Measurements from ENCODE around the gene PFDN1.

The PFDN1 gene

DNA sequence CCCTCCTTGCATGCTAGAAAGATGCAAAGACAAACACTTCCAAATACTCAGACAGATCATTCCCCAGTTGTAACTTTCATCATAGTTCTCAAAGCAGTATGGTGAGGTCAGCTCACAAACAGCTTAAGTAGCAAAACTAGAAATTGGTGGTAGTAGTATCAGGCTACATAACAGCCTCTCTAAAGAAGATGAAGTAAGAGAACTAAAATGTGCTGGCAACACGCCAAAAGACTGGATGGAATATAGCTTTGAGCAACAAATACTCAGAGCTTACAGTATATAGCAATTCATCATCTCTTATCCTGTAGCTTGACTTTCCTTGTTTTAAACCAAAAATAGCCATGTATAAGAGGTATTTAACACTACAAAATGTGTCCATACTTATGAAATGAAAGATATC is 7.5 kb downstream of the PFDN1 start:
- no peak for DNase-seq

DNA sequence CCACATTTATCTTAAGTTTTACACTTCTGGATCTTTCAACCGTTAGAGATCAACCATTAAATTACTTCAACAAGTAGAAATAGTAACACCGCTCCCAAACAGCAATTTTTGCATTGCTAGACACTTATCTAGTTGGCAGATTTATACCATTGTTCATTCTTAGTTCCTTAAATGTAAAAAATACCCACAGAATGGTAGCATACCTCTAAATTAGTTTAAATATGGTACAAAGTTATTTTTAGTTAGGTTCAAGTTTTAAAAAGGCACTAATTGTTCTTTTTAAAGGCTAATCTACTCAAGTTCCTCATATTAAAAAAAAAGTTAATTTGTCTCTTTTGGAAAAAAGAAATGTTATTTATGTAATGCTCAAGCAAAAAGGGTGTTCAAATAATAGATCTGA is 8.1 kb downstream of the PFDN1 start:
- no peak for DNase-seq

DNA sequence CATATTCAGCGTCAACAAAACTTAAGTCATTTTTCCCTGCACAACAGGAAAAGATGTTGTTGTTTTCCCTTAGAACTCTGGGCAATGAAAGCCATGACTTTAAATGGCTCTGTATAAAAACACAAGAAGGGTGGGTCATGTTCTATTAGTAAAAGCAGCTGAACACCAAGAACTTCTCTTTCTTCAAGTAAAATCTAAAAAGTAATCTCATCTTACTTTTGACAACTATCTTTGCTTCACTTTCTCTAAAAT is 9.1 kb downstream of the PFDN1 start:
- no peak for DNase-seq

DNA sequence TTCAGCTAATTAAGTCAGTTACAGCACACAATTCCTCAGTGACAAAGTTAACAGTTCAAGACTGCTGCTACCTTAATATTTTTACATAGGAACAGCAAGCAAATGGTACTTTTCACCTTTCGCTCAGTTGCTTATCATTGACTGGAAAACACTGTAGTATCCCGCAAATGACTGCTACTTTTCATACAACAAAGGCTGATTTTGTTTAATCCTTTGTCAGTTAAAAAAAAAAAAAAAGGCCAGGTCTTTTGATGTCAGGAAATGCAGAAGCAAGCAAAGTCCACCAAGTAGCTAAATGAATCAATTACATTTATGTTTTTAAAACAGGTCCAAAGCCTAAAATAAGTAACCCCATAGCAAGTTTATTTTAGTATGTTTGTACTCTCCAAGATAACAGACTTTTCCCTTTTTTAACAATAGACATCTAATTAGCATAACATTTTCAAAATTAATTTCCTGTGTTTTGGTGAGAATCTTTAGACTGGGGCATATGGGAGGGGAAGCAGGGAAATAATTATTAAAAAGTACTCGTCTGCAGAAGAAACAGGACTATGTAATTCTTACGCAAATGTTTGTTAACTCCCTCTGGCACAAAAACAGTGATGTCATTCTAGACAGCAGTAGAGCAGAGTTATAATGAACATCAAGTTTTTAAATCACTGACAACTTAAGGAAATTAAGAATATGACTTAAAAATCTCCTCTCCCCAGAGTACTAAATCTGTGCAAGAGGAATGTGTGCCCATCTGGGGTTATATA is 9.6 kb downstream of the PFDN1 start:
- no peak for DNase-seq

DNA sequence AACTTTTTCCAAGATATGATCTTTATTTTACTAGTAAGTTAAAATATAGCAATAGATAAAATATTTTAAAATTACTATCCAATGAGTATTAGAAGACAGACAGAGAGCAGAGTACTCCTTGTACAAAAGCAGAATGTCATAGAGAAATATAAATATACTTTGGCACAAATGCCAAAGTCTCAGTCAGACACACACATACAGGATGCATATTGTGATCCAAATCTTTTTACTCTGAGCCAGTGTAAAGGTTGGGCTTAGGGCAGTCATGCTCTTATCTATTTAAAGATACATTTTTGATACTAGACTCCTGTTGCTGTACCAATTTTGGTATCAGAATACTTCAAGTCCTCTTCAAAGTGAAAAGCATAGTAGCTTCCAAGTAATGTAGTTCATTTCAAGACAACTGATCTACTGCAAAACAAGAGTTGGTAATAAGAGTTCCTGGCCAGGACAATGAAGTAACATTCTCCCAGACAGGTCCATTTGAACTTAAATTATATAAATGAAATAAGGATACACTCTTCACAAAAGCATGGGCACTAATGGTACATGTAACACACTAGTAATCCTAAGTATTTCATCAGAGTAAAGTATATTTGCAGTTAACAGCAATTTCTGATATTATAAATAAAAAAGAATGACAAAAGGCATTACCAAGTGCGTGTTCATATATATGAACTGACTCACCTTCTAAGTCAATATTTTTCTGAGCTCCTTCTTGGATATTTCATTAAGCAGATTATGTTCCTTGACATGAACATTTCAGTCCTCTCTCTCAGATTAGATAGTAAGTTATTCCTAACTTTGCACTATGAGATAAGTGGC is 10.5 kb downstream of the PFDN1 start:
- no peak for DNase-seq

DNA sequence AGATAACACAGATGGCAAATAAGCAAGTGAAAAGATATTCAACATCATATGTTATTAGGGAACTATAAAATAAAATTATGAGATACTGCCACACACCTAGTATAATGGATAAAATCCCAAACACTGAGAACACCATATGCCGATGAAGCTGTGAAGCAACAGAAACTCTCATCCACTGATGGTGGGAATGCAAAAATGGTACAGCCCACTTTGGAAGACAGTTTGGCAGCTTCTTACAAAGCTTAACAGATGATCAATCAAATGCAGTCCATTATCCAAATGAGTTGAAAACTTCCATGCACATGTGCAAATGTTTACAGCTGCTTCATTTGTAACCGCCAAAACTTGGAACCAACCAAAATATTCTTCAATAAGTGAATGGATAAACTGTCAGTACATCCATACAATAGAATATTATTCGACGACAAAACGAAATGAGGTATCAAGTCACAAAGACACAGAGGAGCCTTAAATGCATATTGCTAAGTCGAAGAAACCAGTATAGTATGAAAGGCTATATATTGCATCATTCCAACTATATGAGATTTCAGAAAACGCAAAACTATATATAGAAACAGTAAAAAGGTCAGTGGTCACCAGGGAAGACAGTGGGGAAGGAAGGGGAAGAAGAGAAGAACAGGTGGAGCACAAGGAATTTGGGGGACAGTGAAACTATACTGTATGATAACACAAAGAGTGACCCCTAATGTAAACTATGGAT is 14.9 kb downstream of the PFDN1 start:
- no peak for DNase-seq

DNA sequence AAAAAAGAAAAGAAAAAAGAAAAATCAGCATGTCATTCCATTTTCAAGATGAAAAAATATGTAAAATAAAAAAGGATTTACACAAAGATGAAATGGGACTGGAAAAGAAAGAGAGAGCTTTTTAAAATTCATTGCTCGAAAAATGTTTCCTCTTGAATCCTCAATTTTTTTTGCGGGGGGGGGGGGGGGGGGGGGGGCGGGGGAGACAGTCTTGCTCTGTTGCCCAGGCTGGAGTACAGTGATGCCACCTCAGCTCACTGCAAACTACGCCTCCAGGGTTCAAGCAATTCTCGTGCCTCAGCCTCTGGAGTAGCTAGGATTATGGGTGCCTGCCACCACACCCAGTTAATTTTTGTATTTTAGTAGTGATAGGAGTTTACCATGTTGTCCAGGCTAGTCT is 16.5 kb downstream of the PFDN1 start:
- no peak for DNase-seq

DNA sequence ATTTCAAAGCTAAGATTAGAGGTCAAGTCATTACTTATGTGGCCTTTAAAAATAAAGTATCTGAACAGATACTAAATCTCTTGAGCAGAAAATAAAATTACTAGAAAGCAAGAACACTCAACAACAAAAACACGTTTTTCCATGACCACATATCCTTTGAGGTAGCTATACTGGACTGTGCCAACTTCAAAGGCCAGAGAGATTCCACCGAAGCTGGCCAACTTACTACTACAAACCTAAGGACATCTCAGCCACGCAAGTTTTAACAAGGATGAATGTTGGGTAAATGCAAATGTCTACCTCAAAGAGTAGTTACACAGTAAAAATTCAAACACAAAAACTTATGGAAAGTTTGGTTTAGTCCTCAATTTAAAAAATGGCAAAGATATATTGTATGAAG is 18.9 kb downstream of the PFDN1 start:
- no peak for DNase-seq

DNA sequence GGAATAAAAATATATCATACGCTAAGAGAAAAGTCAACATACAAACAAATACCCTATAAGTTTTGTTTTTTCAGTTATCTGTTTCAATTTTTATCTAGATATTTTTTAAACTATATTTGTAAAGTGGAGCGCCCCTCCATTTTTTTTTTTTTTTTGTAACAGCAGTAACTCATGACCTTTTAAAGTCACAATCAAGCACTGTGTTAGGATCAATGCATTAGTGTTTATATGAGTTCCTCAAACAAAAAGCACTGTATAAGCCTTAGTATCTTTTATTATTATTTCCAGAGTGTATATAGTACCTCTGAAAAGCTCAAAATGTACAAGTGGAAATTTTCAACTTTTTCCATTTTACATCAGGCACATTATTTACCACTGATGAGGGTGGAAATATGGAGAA is 20.6 kb downstream of the PFDN1 start:
- no peak for DNase-seq

DNA sequence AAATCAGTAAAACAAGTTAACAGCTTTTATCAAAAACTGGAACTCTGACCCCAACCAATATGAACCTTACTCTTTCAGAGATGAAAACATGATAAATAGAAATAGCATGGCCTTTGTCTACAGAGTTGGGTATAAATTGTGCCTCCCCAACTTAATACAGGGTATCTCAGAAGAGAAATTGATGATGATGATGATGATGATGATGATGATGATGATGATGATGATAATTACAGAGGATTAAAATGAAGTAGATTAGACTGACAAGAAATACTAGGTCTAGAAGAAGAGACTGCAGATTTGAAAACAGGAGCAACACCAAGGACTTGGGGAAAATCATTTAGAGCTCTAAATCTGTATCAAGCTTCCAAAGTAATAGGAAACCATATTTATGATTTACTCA is 27.1 kb downstream of the PFDN1 start:
- no peak for DNase-seq

DNA sequence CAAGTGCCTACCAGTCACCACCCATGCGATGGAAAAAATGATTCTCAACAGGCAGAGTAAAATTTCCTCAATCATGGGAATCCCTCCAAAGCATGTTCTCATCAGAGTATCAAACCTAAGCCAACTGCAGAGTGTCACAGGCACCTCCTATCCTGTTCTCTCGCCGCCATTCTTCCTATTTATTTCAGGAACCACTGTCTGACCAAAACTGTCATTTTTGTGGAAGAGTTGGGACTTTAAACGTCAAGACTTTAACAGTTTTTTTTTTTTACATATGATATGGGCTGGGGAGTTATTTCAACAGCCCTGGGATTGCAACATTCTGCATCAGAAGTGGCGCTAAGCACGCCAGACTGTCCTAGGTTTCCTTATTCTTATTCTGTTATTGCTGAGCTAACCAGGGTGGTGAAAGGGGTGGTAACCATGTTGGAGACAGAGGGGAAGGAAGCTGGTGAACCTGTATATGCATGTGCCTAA is 29.5 kb downstream of the PFDN1 start:
- DNase-seq, result no peak

DNA sequence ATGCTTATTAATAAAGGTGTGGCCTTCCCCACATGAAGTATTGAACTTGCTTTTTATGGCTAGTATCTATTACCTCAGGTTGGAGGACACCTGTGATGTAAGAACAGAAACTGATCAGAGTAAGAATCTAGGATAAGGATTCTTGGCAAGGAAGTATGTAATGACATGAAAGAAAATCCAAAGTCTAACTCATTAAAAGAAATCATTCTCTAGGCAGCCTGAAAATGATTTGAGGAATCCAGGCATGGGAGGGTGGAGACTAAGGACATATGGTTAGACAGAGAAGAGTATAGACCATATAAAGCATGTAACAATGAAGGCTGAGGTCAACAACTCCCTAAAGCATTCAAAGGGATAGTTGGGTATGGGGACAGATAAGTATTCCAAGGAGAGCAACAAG is 32.9 kb downstream of the PFDN1 start:
- DNase-seq, result no peak

DNA sequence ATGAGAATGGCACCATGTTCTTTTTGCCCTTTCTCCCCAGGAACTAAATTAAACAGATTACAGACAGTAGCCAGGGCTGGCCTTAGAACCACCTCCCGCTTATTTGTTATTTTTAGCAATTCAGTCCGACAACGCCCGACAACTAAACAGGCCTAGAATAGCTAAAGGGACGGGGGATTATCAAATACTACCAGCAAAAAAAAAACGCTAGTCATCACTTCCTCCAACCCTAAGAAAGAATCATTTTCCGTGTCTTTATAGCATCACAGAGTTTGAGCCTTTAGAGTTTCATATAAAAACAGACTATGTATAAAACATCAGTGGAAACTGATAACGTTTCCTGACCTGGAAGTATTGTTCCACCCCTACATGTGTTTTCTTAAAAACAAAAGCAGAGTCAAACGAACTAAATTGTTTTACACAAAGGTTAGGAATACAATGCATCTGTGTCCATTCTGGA is 35.3 kb downstream of the PFDN1 start:
- no peak for DNase-seq

DNA sequence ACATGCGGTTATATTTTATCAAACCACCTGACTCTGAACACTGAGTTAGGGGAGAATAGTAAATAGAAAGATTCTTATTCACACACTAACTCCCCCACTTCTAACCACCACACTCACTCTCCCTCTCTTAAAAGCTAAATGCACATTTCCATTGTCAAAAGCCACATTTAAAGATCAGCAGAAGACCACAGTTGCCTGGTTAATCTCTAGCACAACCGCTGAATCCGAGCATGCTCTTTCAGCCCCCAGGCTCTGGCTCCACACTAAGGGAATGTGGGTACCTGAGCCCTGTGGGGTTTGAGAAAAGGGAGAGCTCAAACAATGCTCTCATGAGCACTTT is 35.7 kb downstream of the PFDN1 start:
- no peak for DNase-seq

DNA sequence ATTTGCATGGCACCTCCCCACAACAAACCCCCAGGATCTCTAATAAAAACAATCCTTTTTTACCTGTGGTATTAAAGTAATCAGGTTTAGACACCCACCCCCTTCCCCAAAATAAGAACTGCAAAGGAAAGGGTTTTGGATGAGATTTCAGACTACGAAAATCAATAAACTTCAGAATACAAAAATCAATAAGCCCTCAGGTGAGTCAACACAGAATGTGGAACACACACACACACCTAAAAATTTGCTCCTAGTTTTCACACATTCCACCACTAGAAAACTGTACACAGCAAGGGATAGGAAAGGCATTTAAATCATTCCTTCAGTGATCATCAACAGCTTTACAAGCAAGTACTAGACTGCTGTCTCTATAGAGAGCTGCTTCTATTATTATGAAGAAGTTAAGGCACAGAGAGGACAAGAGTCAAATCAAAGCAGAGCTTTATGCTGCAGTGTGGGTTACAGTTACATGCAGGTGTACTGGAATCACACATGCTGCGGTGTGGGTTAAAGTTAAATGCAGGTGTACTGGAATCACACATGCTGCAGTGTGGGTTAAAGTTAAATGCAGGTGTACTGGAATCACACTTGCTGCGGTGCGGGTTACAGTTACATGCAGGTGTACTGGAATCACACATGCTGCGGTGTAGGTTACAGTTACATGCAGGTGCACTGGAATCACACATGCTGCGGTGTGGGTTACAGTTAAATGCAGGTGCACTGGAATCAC is 36.3 kb downstream of the PFDN1 start:
- no peak for DNase-seq

DNA sequence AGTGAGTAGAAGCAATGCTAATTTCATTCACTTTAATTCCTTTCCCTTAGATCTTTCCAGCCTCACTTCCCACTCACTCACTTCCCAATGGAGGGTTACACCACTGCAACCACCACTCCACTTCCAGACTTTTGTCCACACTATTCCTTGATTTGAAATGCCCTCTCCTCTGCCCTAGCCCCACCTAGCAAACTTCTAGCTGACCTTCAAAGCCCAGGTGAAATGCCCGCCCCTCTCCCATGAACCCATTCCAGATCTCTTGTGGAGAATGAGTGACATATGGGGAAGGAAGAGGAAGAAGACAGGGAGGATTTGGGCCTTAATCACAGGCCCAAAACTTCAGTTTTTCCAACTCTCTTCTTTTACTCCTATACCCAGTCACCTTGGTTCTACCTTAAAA is 37.1 kb downstream of the PFDN1 start:
- no peak for DNase-seq

DNA sequence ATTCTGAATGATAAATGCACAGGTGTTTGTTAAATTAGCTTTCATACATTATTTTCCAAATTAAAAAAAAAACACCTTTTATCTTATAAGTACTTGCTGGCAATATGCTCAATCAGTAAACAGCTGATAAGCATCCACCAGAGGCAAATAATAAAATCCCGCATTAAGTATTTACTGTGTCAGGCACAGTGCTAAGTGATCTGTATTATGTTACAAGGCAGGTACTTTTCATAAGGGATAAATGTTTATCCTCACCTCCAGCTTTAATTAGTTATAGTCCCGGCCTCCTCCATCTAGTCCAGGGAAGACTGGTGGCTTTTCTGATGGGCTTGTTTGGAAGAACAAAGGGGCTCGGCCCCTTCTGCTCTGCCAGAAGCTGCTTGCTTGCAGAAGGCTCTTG is 40.1 kb downstream of the PFDN1 start:
- DNase-seq, result no peak

DNA sequence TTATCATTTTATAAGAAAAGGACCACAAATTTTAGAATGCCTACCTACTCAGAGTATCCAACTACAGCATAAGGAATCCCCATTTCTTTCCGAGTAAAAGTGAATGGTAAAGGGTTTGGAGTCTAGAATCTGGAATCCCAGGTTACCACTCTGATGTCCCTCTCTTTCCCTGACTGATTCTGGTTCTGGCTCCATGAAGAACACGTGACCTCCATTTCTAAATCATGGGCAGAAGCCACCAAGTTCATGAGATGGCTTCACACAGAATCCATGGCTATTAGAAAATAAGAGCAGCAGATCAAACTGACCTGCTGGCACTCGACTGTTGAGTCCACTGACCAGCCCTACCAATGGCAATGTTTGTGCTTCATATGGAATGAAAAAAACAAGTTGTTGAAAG is 40.7 kb downstream of the PFDN1 start:
- no peak for DNase-seq

DNA sequence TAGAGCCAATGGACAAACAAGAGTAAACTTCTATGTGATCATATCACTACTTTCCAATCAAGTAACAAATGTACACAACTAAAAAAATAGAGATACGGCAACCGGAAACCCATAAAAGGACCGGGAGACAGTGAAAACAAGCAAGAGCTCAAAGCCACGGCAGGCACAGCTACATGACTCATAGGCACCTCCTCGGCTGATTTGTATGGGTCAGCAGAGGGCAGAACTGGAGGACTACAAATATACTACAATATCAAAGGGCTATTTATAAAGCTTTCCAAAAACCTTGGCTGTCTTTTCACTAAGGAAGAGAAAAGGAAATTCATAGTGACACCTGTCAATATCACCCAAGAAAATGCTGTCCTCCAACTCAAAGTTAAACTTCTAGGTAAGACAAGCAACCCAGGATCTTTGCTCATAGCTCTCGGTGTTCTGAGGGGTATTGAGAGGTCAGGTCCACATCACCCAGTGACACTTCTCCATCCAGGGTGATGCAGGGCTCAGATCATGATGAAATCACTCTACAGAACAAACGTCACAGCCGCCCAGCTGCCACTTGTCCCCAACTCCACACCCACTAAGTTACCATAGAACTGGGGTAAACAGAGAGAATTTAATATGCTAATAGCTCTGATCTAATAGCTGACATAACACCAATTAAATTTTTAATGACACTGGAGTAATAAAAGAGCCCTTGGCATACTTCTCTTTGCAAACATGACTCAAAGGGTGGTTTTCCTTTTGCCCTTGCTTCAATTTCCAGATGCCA is 41.3 kb downstream of the PFDN1 start:
- no peak for DNase-seq

DNA sequence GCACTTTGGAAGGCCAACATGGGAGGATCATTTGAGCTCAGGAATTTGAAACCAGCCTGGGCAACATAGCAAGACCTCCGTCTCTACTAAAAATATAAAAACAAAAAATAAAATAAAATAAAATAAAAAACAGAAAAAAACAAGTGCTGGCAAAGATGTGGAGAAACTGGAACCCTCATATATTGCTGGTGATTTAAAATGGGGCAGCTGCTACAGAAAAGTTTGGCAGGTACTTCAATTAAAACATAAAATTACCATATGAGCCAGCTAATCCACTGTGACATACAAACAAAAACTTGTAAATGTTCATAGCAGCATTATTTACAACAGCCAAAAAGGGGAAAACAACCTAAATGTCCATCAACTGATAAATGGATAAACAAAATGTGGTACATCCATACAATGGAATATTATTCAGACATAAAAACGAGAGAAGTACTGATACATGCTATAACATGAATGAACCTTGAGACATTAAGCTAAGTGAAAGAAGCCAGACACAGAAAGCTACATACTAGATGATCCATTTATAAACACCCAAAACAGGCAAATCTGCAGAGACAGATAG is 42.7 kb downstream of the PFDN1 start:
- no peak for DNase-seq

DNA sequence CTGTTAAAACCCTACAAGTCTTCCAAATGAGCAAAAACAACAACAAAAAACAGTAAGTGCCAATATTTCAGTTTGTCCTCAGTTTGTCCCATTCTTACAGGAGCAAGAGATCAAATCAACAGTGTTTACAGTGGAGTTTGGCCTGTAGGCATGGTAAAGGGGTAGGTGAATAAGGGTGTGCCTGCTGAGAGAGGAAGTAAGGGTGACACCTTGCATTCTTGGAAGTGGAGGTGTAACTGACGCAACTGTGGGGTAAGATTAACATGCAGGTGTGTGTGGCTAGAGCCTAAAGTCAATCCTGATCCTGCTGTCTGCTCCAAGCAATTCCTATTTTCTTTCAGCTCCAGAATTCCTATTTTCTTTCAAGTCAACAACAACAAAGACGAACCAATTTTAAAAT is 43.4 kb downstream of the PFDN1 start:
- DNase-seq, result no peak

DNA sequence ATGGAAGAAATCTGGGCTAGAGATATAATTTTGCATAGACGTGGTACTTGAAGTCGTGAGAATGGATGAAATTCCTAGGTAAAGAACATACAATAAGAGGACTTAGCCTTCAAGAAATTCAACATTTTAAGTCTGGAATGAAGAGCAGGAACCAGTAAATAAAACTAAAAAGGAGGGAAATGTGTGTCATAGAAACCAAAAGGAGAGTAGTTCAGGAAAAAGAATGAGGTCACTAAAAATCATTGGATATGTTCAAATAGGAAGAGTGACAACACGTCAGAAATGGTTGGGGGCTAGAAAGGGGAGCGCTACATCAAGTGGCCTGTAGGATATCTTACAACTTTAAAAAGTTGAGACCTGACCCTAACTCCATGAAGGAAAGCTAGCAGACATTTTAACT is 44.0 kb downstream of the PFDN1 start:
- DNase-seq, result no peak
